ENCODE measurements around the gene PCGF2. TPM values are rescaled to one million over a fixed set of nuclear protein-coding genes. Genes with fewer than 3 reads are reported as not detected.
A peak's percentile ranks its signal among the peaks of the same experiment; 100 is the strongest.

Gene PCGF2
- total and polyA plus RNA-seq, 9 of the 15 experiments (the other 6 are each of a cell fraction or from before 2014, with no cell fraction given): 1.3 to 33.4 (median 7.0) TPM

- TF ChIP-seq PREB (CRISPR knock-in tag; IDR thresholded peaks at IDR 0.05): no peak
- peak; percentile 63; the same call in 1 of the 2 replicates for TF ChIP-seq KLF16 (IDR thresholded peaks at IDR 0.05)
- TF ChIP-seq ZBTB11 (CRISPR knock-in tag; IDR thresholded peaks at IDR 0.05): peak in 1 of 3 experiments; percentile 85; a peak in 2 of 6 replicates
- no peak for TF ChIP-seq STAT5B (CRISPR knock-in tag; IDR thresholded peaks at IDR 0.05)
- TF ChIP-seq NCOA1 (IDR thresholded peaks at IDR 0.05; ENCODE audit: low read depth): no peak; the same call in 1 of the 2 replicates
- TF ChIP-seq POLR2A (conservative IDR thresholded peaks at IDR 0.05): peak; percentile 71
- TF ChIP-seq ETS1 (conservative IDR thresholded peaks at IDR 0.05; ENCODE audit: control insufficient read depth, low read depth, low read length): peak; percentile 57
- peak in 1 of 2 experiments; percentile 55; a peak in 1 of 4 replicates for TF ChIP-seq KDM4B (IDR thresholded peaks at IDR 0.05; ENCODE audit: borderline replicate concordance in 2 of 2, low read depth in 1 of 2)
- peak; percentile 70 for TF ChIP-seq POLR2H (tag; IDR thresholded peaks at IDR 0.05; ENCODE audit: low read depth)
- no peak for TF ChIP-seq GTF2A2 (tag; IDR thresholded peaks at IDR 0.05)
Measured at GRCh38 chr17:38703742-38704605, 44.2 kb downstream of the PCGF2 start (continued).

Measured in K562 (cell line).